Stimulated activated CD8-positive, alpha-beta memory T cell treated with anti-CD3 and anti-CD28 coated beads, Interleukin-4, amount 100 ng/mL, for 1 hour (primary cell): ENCODE measurements around the gene ZBTB34.
"Not testable (repeated sequence)": the region's sequence is repeated elsewhere in the genome, so short reads cannot be mapped to it uniquely, and the experiment has no call there.

Experiments
- DNase-seq, 2 donors: peaks; one replicate each; pipeline ENCODE4 v3.0.0-alpha.2; 2020; ENCODE audit warnings: low read depth in 2 of 2, low spot score in 1 of 2

Gene ZBTB34, protein sequence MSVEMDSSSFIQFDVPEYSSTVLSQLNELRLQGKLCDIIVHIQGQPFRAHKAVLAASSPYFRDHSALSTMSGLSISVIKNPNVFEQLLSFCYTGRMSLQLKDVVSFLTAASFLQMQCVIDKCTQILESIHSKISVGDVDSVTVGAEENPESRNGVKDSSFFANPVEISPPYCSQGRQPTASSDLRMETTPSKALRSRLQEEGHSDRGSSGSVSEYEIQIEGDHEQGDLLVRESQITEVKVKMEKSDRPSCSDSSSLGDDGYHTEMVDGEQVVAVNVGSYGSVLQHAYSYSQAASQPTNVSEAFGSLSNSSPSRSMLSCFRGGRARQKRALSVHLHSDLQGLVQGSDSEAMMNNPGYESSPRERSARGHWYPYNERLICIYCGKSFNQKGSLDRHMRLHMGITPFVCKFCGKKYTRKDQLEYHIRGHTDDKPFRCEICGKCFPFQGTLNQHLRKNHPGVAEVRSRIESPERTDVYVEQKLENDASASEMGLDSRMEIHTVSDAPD

DNA sequence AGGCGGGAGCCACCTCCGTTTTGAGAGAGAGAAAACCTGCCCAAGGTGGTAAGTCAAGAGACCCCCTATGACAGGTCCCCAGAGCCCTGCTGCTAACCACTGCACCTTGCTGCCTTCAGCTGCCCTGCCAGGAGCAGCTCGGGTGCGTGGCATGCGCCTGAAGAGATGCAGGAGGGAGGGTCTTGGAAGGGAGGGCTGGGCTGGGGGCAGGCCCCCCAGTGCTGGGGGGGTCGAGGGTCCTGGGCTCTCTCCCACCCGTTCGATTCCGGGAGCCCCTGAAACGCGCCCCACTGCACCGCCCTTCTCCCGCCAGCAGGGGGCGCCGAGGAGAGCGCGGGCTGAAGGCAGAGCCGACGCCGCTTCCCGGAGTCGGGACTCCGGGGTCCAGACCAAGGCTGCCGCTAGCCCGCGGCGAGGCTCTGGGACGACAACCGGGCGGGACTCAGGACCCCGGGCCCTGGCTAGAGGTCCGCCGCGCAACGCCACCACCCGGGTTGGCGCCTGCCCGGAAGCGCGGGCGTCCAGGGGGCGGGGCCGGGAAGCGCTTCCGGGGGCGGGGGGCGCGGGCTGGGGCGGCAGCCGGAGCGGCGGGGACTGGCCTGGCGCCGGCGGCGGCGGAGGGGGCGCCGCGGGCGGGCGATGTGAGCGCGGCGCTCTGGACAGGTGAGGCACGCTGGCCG lies at the start of gene ZBTB34:
Gene ZBTB34, plus strand, starts transcription at position 563 of the 680 bp plus-strand sequence. CDS start 18,761 bp downstream, outside the sequence.
- peak; percentile 57 to 60 for DNase-seq

DNA sequence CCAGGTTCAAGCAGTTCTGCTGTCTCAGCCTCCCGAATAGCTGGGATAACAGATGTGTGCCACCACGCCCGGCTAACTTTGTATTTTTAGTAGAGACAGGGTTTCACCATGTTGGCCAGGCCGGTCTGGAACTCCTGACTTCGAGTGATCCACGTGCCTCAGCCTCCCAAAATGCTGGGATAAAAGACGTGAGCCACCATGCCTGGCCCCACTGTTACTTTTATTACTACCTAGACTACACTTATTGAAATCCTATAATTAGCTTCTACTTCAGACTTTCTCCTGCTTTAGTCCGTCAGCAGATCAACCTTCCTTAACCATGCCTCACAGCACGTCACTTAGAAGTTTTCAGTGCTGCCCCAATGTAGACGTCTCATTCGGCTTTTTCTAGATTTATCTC lies 47.4 kb upstream of the ZBTB34 start:
- no peak for DNase-seq

DNA sequence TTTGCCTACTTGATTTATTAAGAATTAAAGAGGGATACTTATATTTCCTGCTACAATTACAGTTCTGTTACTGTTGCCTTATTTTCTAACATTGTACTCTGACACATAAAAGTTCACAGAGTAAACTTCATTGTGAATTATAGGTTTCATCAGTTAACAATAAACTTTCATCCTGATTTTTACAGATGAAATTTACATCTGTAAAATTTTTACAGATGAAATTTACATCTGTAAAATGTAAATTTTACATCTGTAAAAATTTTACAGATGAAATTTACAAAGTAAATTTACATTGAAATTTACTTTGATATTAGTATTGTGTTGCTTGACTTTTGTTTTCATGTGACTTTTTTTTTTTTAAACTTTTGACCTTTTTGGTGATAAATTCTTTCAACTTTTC lies 46.3 kb upstream of the ZBTB34 start:
- DNase-seq = no peak

DNA sequence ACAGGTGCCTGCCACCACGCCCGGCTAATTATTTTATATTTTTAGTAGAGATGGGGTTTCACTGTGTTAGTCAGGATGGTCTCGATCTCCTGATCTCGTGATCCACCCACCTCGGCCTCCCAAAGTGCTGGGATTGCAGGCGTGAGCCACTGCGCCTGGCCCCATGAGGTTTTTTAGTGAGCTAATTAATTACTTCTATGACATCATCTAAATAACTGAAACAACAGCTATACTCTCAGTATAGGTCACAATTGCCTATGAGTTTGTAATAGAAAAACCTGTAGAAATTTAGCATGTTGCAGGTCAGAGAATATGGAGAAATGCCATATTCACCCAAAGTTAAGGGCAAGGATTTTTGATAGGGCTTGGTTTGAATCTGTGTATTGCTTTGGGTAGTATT lies 42.8 kb upstream of the ZBTB34 start:
- DNase-seq = not testable (repeated sequence)

DNA sequence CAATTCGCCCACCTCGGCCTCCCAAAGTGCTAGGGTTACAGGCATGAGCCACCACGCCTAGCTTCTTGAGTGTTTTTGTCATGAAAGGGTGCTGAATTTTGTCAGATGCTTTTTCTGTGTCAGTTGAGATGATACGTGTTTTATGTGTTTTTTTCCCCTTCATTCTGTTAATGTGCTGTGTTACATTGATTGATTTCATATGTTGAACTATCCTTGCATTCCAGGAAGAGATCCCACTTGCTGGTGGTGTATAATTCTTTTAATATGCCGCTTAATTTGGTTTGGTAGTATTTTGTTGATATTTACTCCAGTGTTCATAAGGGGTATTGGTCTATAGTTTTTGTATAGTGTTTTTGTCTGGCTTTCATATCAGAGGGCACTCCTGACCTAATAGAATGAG lies 42.0 kb upstream of the ZBTB34 start:
- DNase-seq = no peak

DNA sequence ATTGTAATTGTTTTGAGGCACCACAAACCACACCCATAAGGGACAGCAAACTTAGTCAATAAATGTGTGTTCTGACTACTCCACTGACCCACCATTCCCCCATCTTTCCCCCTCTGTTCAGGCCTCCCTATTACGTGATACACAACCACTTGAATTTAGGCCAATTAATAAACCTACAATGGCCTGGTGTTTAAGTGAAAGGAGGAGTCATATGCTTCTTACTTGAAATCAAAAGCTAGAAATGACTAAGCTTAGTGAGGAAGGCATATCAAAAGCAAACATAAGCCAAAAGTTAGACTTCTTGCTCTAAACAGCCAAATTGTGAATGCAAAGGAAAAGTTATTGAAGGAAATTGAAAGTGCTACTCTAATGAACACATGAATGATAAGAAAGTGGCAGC lies 41.0 kb upstream of the ZBTB34 start:
- no peak for DNase-seq

DNA sequence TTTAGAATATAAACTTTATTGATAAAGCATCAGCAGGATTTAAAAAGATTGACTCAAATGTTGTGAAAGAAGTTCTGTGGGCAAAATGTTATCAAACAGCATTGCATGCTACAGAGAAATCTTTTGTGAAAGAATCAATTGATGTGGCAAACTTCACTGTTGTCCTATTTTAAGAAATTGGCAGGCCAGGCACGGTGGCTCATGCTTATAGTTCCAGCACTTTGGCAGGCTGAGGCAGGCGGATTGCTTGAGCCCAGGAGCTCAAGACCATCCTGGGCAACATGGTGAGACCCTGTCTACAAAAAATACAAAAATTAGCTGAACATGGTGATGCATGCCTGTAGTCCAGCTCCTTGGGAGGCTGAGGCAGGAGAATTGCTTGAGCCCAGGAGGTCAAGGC lies 38.2 kb upstream of the ZBTB34 start:
- DNase-seq = no peak

DNA sequence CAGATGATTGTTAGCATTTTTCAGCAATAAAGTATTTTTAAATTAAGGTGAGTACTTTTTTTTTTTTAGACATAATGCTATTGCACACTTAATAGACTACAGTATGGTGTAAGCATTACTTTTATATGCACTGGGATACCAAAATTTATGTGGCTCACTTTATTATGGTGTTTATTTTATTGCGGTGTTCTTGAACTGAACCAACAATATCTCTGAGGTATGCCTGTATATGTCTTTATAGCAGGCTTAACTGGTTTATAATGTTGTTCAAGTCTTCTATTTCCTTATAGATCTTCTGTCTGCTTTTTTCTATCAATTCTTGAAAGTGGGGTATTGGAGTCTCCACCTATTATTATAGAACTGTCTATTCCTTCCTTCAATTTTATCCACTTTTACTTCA lies 37.6 kb upstream of the ZBTB34 start:
- no peak for DNase-seq

DNA sequence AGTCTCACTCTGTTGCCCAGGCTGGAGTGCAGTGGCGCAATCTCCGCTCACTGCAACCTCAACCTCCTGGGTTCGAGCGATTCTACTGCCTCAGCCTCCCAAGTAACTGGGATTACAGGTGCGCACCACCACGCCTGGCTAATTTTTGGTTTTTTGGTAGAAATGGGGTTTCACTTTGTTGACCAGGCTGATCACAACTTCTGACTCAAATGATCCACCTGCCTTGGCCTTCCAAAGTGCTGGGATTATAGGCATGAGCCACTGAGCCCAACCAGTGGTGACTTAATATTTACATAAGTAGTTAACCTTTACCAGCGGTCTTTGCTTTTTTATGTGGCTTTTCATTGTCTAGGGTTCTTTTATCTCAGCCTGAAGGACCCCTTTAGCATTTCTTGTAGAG lies 36.4 kb upstream of the ZBTB34 start:
- not testable (repeated sequence) for DNase-seq

DNA sequence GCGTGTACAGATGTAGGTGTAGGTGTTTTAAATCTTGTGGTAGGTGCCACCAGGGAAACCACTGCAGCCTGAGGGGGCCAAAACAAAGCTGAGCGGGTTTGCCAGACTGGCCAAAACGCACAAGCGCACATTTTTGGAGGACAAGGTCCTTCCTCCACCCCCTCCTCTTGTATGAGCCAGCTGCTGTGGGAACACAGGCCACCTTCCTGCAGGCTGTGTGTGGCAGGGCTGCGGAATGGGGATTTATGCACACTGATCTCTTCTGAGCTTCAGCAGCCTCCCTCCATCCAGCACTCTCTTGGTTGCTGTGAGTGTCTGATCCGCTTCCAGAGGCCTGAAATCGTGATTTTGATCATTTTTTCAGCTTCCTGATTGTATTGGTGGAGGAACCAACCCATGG lies 33.2 kb upstream of the ZBTB34 start:
- DNase-seq = no peak

DNA sequence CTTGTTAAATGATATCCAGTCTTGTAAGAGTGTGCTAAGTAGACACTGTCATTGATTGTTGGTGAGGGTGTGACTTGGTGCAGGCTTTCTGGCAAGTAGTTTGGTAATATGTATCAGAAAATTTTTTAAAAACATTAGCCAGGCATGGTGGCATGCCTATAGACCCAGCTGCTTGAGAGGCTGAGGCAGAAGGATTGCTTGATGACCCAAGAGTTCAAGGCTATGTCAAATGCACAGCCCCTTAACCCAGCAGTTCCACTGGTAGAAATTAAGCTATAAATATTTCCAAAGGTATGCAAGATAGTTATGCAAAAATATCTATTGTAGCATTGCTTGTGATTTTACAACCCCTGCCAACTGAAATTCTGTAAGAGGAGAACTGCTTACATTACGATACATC lies 31.4 kb upstream of the ZBTB34 start:
- DNase-seq = no peak

DNA sequence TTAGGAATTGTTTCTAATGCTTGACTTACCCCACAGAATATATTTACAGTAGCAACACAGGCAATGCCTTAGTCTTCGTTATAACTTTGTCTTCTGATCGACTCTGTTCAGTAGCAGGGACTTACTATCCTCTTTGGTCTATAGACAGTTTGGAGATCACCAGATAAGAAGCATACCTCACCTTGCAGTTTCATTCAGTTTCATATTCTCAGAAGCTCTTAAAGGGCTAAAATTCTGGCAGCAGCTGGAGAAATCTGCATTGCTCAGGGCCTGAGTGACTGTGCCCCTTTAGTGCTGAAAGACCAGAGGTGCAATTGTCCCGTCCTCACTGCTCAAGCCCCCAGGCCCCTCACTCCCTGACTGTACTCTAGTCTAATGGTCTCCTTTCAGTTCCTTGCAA lies 29.6 kb upstream of the ZBTB34 start:
- DNase-seq = no peak

DNA sequence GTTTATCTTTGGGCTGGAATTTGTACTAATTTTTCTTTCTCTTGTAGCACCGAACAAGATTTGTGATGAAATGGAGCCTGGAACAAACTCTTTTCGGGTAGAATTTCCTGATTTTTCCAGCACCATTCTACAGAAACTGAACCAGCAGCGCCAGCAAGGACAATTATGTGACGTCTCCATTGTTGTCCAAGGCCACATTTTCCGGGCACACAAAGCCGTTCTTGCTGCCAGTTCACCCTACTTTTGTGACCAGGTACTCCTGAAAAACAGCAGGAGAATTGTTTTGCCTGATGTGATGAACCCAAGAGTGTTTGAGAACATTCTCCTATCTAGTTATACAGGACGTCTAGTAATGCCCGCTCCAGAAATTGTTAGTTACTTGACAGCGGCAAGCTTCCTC lies 28.0 kb upstream of the ZBTB34 start:
- no peak for DNase-seq

DNA sequence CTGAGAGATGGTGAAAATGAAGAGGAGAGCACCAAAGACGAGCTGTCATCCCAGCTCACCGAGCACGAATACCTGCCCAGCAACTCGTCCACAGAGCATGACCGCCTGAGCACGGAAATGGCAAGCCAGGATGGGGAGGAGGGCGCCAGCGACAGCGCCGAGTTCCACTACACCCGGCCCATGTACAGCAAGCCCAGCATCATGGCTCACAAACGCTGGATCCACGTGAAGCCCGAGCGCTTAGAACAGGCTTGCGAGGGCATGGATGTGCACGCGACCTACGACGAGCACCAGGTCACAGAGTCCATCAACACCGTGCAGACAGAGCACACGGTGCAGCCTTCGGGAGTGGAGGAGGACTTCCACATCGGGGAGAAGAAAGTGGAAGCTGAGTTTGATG lies 27.4 kb upstream of the ZBTB34 start:
- DNase-seq = no peak

DNA sequence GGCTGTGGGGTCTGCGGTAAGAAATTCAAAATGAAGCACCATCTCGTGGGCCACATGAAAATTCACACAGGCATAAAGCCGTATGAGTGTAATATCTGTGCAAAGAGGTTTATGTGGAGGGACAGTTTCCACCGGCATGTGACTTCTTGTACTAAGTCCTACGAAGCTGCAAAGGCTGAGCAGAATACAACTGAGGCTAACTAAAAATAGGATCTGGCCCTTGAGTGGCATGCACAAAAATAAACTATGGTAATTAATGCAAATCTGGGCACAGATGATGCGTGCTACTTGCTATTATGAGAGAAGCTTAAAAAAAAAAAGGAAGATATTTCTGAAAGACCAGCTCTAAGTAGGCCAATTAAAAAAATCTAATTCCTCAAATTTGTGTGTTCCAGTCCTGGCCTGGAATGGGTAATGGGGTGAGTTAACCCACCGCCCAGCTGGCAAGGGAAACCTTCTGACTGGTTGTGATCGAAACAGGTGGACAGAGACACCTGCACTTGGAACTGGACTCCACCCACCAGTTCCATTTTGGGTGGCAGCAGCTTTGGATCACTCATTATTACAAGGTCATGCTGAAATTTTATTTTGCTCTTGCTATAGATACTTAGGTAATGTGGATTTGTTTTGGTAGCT lies 26.6 kb upstream of the ZBTB34 start:
- no peak for DNase-seq

DNA sequence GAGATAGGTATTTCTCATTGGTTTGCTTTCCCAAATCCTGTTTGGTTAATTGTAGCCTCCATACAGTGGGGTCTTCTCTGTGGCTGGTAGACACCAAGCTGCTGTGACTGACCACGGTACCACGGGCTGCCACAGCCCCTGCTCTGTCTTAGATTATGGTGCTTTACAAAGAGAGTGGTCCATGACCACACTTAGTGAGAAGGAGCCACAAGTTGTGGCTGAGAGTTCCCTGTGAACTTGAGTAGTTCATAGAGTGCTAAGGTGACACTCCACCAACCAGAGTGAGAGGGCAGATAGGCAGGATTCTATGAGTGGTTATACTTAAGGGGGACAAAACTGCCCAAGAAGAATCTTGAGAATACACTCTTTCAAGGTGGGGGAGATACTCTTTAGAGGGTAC lies 25.8 kb upstream of the ZBTB34 start:
- DNase-seq = no peak

DNA sequence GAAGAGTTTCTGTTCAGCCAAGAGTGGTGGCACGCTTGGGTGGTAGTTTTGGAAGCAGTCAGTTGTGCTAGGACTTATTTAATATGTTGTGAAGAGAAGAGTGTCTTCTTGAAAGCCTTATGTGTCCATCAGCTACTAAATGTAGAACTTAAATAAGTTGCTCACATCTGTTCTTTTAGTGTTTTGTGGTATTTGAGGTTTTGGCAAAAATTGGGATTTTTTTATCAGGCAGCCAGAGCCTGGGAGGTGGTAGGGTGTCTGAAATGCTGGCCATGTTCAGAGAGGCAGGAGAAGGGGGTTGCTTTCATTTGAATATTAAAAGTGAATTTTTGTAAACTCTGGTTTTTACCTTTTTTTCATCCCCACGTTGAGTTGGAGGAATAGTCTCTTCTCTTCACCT lies 24.2 kb upstream of the ZBTB34 start:
- DNase-seq = no peak

DNA sequence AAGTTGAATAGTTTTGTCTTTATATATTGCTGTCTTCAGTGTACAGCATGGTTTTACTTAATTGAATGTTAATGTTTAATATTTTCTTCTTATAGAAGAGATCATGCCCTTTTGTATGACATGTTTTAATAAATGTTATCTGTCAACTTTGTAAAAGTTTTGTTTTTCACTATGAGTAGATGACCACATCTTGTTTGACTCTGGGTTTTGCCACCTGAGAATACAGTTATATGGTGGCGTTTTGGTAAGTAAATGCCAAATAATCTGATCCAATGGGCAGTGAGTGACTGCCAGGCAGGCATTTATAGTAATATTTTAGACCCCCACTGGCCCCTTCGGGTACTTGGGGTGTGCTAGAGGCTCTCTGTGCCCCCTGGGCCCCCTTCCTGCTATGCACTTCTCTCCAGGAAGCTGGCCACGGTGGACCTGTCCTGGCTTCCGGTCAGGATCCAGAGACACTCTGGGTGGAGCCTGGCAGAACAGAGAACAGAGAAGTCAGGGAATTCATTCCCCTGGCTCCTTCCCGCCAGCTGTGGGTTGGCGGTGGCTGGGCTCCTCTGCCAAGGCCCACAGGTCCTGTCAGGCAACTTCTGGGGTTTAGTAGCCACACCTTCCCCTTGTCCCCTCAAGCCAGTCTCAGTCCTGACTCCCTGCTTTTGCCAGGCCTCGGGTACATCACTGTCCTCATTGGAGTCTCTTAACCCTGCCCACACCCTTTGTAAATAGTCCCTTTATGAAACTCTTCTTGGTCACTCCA lies 22.2 kb upstream of the ZBTB34 start:
- no peak for DNase-seq

DNA sequence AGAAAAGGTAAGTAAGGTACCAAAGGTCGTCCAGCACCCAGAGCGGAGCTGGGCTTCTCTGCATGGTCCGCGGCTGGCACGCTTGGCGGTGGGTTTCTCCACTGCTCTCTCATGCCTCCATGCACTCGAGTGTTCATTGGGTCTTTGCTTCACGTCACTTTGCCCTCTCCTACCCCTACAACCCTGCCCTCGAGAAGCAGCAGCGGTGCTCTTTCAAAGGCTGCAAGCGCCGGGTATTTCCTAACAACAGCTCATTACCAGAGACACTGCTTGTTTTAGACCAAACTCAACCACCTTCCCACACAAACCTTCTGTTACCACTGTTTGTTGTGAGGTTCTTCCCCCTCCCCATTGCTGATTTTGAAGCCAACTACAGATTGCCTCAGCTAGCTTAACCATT lies 21.5 kb upstream of the ZBTB34 start:
- DNase-seq = no peak

DNA sequence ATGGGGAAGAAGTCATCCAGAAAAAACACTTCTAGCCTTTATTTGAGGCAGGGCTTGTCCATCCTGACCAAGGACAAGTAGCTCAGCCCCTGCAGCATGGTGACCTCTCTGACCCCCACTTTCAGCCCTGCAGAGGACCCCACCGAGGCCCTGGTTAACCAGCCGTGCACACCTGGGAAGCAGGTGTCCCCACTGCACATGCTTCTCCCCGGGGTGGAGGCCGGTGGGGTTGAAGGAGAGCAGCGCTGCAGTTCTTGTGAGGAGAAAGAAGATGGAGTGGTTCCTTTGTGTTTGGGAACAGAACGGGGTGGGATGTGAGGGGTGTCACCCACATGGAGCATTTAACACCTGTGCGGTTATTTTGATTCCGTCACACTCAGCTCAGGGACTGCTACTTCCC lies 21.1 kb upstream of the ZBTB34 start:
- no peak for DNase-seq

DNA sequence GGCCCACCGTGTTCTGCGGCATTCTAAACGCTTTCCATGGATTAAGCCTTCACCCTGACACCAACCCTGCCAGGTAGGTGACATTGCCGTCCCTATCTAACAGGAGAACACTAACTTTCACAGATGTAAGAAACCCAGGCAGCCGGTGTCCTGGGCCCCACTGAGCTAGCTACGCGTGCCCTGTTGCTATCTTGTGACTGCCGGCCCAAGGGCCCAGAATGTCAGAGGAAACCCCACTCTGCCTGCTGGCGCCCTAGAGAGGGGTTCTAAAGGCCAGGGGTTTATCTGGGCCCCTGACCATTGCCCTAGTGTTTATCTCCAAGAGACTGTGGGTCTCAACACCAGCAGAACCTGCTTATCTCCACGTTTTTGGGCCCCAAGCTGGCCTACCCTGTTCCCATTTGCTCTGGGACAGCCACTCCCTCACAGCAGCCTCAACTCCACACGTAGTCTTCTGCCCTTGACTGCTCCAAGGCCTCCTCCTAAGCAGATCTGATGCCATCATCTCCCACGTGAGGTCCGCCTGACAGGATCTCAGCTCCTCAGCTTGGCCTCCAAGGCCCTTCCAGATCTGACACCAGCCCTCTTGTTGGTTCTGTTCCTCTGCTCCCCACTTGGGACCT lies 18.1 kb upstream of the ZBTB34 start:
- no peak for DNase-seq
